ENCODE data around the gene ZNF678.
"Not testable (repeated sequence)": the region's sequence is repeated elsewhere in the genome, so short reads cannot be mapped to it uniquely, and the experiment has no call there.

ZNF678 gene

GRCh38 chr1:227574926-227575325 lies 11.6 kb downstream of the ZNF678 start:
- TF ChIP-seq POLR2A (IDR thresholded peaks at IDR 0.05; ENCODE audit: low read depth, low read length) (no peak), TAF1 (IDR thresholded peaks at IDR 0.05; ENCODE audit: borderline replicate concordance, low read depth, low read length) (no peak)
- no peak for DNase-seq (ENCODE audit: insufficient read length)
- FAIRE-seq: no peak

- no peak for TF ChIP-seq TAF1 (IDR thresholded peaks at IDR 0.05; ENCODE audit: borderline replicate concordance, low read depth, low read length)
- no peak for TF ChIP-seq POLR2A (IDR thresholded peaks at IDR 0.05; ENCODE audit: low read depth, low read length)
- TF ChIP-seq POLR2AphosphoS5 (IDR thresholded peaks at IDR 0.05; ENCODE audit: low read depth, low read length): no peak
- FAIRE-seq (no peak), DNase-seq (ENCODE audit: insufficient read length) (no peak)
These were observed 12.8 kb downstream of the ZNF678 start for GRCh38 chr1:227576189-227576588.

- DNase-seq (ENCODE audit: insufficient read length) (no peak), FAIRE-seq (no peak)
- TF ChIP-seq POLR2A (IDR thresholded peaks at IDR 0.05; ENCODE audit: low read depth, low read length) (no peak), POLR2AphosphoS5 (IDR thresholded peaks at IDR 0.05; ENCODE audit: low read depth, low read length) (no peak), TAF1 (IDR thresholded peaks at IDR 0.05; ENCODE audit: borderline replicate concordance, low read depth, low read length) (no peak)
These were observed 14.1 kb downstream of the ZNF678 start for GRCh38 chr1:227577500-227577899.

- no peak for FAIRE-seq
- TF ChIP-seq TAF1 (IDR thresholded peaks at IDR 0.05; ENCODE audit: borderline replicate concordance, low read depth, low read length) (no peak), POLR2AphosphoS5 (IDR thresholded peaks at IDR 0.05; ENCODE audit: low read depth, low read length) (no peak), POLR2A (IDR thresholded peaks at IDR 0.05; ENCODE audit: low read depth, low read length) (no peak)
- DNase-seq (ENCODE audit: insufficient read length): no peak
These were observed 20.0 kb downstream of the ZNF678 start for GRCh38 chr1:227583354-227583753.

GRCh38 chr1:227586733-227587132 lies 23.4 kb downstream of the ZNF678 start:
- DNase-seq (ENCODE audit: insufficient read length): no peak
- FAIRE-seq: no peak
- TF ChIP-seq TAF1 (IDR thresholded peaks at IDR 0.05; ENCODE audit: borderline replicate concordance, low read depth, low read length) (no peak), POLR2A (IDR thresholded peaks at IDR 0.05; ENCODE audit: low read depth, low read length) (no peak), POLR2AphosphoS5 (IDR thresholded peaks at IDR 0.05; ENCODE audit: low read depth, low read length) (no peak)

GRCh38 chr1:227587968-227588367 lies 24.6 kb downstream of the ZNF678 start:
- no peak for FAIRE-seq
- DNase-seq (ENCODE audit: insufficient read length): no peak
- TF ChIP-seq TAF1 (IDR thresholded peaks at IDR 0.05; ENCODE audit: borderline replicate concordance, low read depth, low read length) (no peak), POLR2A (IDR thresholded peaks at IDR 0.05; ENCODE audit: low read depth, low read length) (no peak), POLR2AphosphoS5 (IDR thresholded peaks at IDR 0.05; ENCODE audit: low read depth, low read length) (no peak)

- DNase-seq (ENCODE audit: insufficient read length); FAIRE-seq: not testable (repeated sequence)
These were observed 25.4 kb downstream of the ZNF678 start for GRCh38 chr1:227588769-227589168.

GRCh38 chr1:227589777-227590176 lies 26.4 kb downstream of the ZNF678 start:
- DNase-seq (ENCODE audit: insufficient read length); FAIRE-seq: not testable (repeated sequence)

GRCh38 chr1:227596222-227596621 lies 32.9 kb downstream of the ZNF678 start:
- not testable (repeated sequence) for DNase-seq (ENCODE audit: insufficient read length); FAIRE-seq

GRCh38 chr1:227603327-227603726 lies 40.0 kb downstream of the ZNF678 start:
- TF ChIP-seq TAF1 (IDR thresholded peaks at IDR 0.05; ENCODE audit: borderline replicate concordance, low read depth, low read length) (no peak), POLR2A (IDR thresholded peaks at IDR 0.05; ENCODE audit: low read depth, low read length) (no peak), POLR2AphosphoS5 (IDR thresholded peaks at IDR 0.05; ENCODE audit: low read depth, low read length) (no peak)
- no peak for FAIRE-seq

GRCh38 chr1:227604446-227604845 lies 41.1 kb downstream of the ZNF678 start:
- FAIRE-seq (no peak), DNase-seq (ENCODE audit: insufficient read length) (no peak)
- TF ChIP-seq TAF1 (IDR thresholded peaks at IDR 0.05; ENCODE audit: borderline replicate concordance, low read depth, low read length) (no peak), POLR2A (IDR thresholded peaks at IDR 0.05; ENCODE audit: low read depth, low read length) (no peak), POLR2AphosphoS5 (IDR thresholded peaks at IDR 0.05; ENCODE audit: low read depth, low read length) (no peak)

More at GRCh38 chr1:227603327-227603726, 40.0 kb downstream of the ZNF678 start:
- DNase-seq (ENCODE audit: insufficient read length): no peak

GRCh38 chr1:227606271-227606670 lies 42.9 kb downstream of the ZNF678 start:
- FAIRE-seq; DNase-seq (ENCODE audit: insufficient read length): not testable (repeated sequence)

- DNase-seq (ENCODE audit: insufficient read length) (no peak), FAIRE-seq (no peak)
- TF ChIP-seq POLR2A (IDR thresholded peaks at IDR 0.05; ENCODE audit: low read depth, low read length) (no peak), POLR2AphosphoS5 (IDR thresholded peaks at IDR 0.05; ENCODE audit: low read depth, low read length) (no peak), TAF1 (IDR thresholded peaks at IDR 0.05; ENCODE audit: borderline replicate concordance, low read depth, low read length) (no peak)
These were observed 44.1 kb downstream of the ZNF678 start for GRCh38 chr1:227607336-227607898.
